HepG2 (cell line): ENCODE data around the gene SPRYD4.

Source experiments
- ATF3 ChIP-seq: sonication (generic); formaldehyde crosslinking; IDR thresholded peaks from 2 replicates; pipeline ENCODE4 v1.4.0; 2020; ENCODE audit warnings: missing genetic modification reagents
- CTCF ChIP-seq: sonication (generic); formaldehyde crosslinking; IDR thresholded peaks from 2 replicates; pipeline ENCODE4 v1.5.0; 2020; ENCODE audit warnings: mild to moderate bottlenecking, missing genetic modification reagents, moderate library complexity
- STAT6 ChIP-seq: sonication (generic); formaldehyde crosslinking; IDR thresholded peaks from 2 replicates; pipeline ENCODE4 v1.4.0; 2020; ENCODE audit warnings: missing genetic modification reagents, mild to moderate bottlenecking, borderline replicate concordance
- SUZ12 ChIP-seq: fragments of 150-350 bp; IDR thresholded peaks from 2 replicates; pipeline ENCODE4 v1.6.1; 2014; ENCODE audit warnings: low read depth, low read length
- ZNF629 ChIP-seq: sonication (generic); formaldehyde crosslinking; conservative IDR thresholded peaks from 2 replicates; pipeline ENCODE4 v1.5.0; 2020; ENCODE audit warnings: missing genetic modification reagents

GRCh38 chr12:56474389-56474788, 6.0 kb downstream of the SPRYD4 start:
- no peak for TF ChIP-seq ATF3
- TF ChIP-seq SUZ12: no peak
- TF ChIP-seq STAT6 (CRISPR knock-in tag): no peak
- no peak for TF ChIP-seq ZNF629 (CRISPR knock-in tag)
- no peak for TF ChIP-seq CTCF (CRISPR knock-in tag)
